ENCODE data around the gene RPS27. TPM values are rescaled to one million over a fixed set of nuclear protein-coding genes. Genes with fewer than 3 reads are reported as not detected.

The RPS27 gene
- polyA plus RNA-seq, 1 of the 3 experiments (the other 2 are of a cell fraction) = 7,060 TPM

GRCh38 chr1:153960206-153960605, 30.4 kb upstream of the RPS27 start:
- WGBS (ENCODE audit: low lambda C conversion rate) = 100% methylated on average over 1 of the region's 11 CpGs
- POLR2A ChIA-PET = interaction anchor here (1.8 kb wide), 1 partner anchor 37 kb away, joined by 3 read pairs; the partner anchor contains the start of gene GATAD2B
- Histone ChIP-seq H3K4me2 (no peak overlapping the region), H3K4me3 (ENCODE audit: low read depth in 2 of 2, low read length in 1 of 2) (no peak overlapping the region), H3F3A (replicated peaks; ENCODE audit: insufficient read depth) (peaks cover 20% of the 10 kb centered on the region), H3K27ac (ENCODE audit: low read depth in 2 of 2, low read length in 1 of 2) (no peak overlapping the region), H3K9ac (no peak overlapping the region), H3K27me3 (ENCODE audit: insufficient read depth) (no peaks in the 10 kb centered on the region), H2AFZ (ENCODE audit: low read depth) (no peak overlapping the region), H3K79me2 (ENCODE audit: insufficient read depth) (peaks cover 69% of the 10 kb centered on the region), H3K36me3 (replicated peaks in 1 of 2; ENCODE audit: control insufficient read depth in 1 of 2, insufficient read depth in 2 of 2, low read length in 1 of 2) (peaks cover 12 to 15% of the 10 kb centered on the region in 2 experiments), H3K9me2 (no peaks in the 10 kb centered on the region), H3K4me1 (ENCODE audit: control insufficient read depth in 1 of 2, insufficient read depth in 2 of 2, low read depth in 1 of 2, low read length in 1 of 2) (peaks cover 5 to 49% of the 10 kb centered on the region in 2 experiments; a peak in 3 of 4 replicates), H4K20me1 (ENCODE audit: insufficient read depth) (peaks cover 25% of the 10 kb centered on the region), H3K9me3 (no peaks in the 10 kb centered on the region)
- CTCF ChIA-PET = interaction anchor here (8.6 kb wide), 1 partner anchor 26 kb away, joined by 50 read pairs; the partner anchor contains the start of gene RAB13
- TF ChIP-seq TEAD4 (IDR thresholded peaks at IDR 0.05; ENCODE audit: borderline replicate concordance, insufficient read depth) = no peak
- TF ChIP-seq, protein P1, sequence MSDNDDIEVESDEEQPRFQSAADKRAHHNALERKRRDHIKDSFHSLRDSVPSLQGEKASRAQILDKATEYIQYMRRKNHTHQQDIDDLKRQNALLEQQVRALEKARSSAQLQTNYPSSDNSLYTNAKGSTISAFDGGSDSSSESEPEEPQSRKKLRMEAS (IDR thresholded peaks at IDR 0.05; ENCODE audit: low read depth) = no peak
- TF ChIP-seq IRF3 (IDR thresholded peaks at IDR 0.05; ENCODE audit: low read depth, low read length) = no peak
- no peak for TF ChIP-seq SIN3A (IDR thresholded peaks at IDR 0.05; ENCODE audit: borderline replicate concordance, low read depth, low read length)
- no peak for TF ChIP-seq RAD21 (IDR thresholded peaks at IDR 0.05; ENCODE audit: low read length)
- TF ChIP-seq GATA2 (CRISPR knock-in tag; IDR thresholded peaks at IDR 0.05) = no peak
- no peak for TF ChIP-seq ZBTB33 (IDR thresholded peaks at IDR 0.05; ENCODE audit: borderline replicate concordance, low read depth)
- no peak for TF ChIP-seq USF1 (IDR thresholded peaks at IDR 0.05; ENCODE audit: borderline replicate concordance, low read depth)
- TF ChIP-seq RFX5 (IDR thresholded peaks at IDR 0.05; ENCODE audit: low read length) = no peak
- no peak for TF ChIP-seq EP300 (IDR thresholded peaks at IDR 0.05; ENCODE audit: borderline replicate concordance in 1 of 2, low read depth in 1 of 2, low read length in 1 of 2)
- TF ChIP-seq FOXJ3 (CRISPR knock-in tag; IDR thresholded peaks at IDR 0.05) = no peak
- no peak for TF ChIP-seq MEF2A (IDR thresholded peaks at IDR 0.05; ENCODE audit: borderline replicate concordance, low read depth)
- no peak for TF ChIP-seq CTCF (IDR thresholded peaks at IDR 0.05)
- no peak for TF ChIP-seq GABPA (IDR thresholded peaks at IDR 0.05; ENCODE audit: low read depth)
- TF ChIP-seq POLR2AphosphoS5 (IDR thresholded peaks at IDR 0.05; ENCODE audit: low read depth, low read length) = no peak
- no peak for TF ChIP-seq JUND (IDR thresholded peaks at IDR 0.05)
- no peak for TF ChIP-seq EZH2phosphoT487 (IDR thresholded peaks at IDR 0.05; ENCODE audit: borderline replicate concordance, low read depth)
- no peak for DNase-seq
